Tibial artery (tissue), 4 donors: ENCODE data around the gene KIF5C.

Experiments used
- DNase-seq, 2 donors: peaks; one replicate each; pipeline ENCODE4 v3.0.0-alpha.2; 2019
- H3K27ac ChIP-seq, 2 donors: fragments of 200-600 bp; sonication (generic) in 1 of 2; 1 replicate in 1 of 2; 2 replicates in 1 of 2; pipeline ENCODE4 v1.5.1; 2018 to 2019; ENCODE audit warnings: mild to moderate bottlenecking in 1 of 2
- H3K27me3 ChIP-seq, 2 donors: fragments of 200-600 bp; sonication (generic) in 1 of 2; one replicate each; pipeline versions ENCODE4 v1.5.1 to v1.6.0; 2016 to 2019
- H3K36me3 ChIP-seq, 3 donors: fragments of 200-600 bp; sonication (generic) in 2 of 3; one replicate each; pipeline ENCODE4 v1.5.1; 2016 to 2019; ENCODE audit warnings: mild to moderate bottlenecking in 2 of 3
- H3K4me1 ChIP-seq, 4 donors: fragments of 200-600 bp; sonication (generic) in 2 of 4; 1 replicate in 3 of 4; 2 replicates in 1 of 4; pipeline ENCODE4 v1.5.1; 2016 to 2019
- H3K4me3 ChIP-seq, 2 donors: fragments of 200-600 bp; sonication (generic) in 1 of 2; 1 replicate in 1 of 2; 2 replicates in 1 of 2; pipeline ENCODE4 v1.5.1; 2018 to 2019; ENCODE audit warnings: mild to moderate bottlenecking in 2 of 2
- H3K9me3 ChIP-seq, 3 donors: fragments of 200-600 bp; sonication (generic) in 1 of 3; one replicate each; pipeline ENCODE4 v1.5.1; 2016 to 2019
- intact Hi-C: fragments of 100-400 bp; cut with DNase I; formaldehyde crosslinking; loops from one replicate; pipeline ENCODE4 v1.15.0; 2023; ENCODE audit warnings: low total_unique reads
- TF ChIP-seq, protein P1 (sequence below), 2 experiments: fragments of 200-600 bp in 1 of 2; fragments of 450-650 bp in 1 of 2; IDR thresholded peaks; one replicate each; pipeline ENCODE4 v1.5.1; 2017 to 2019; ENCODE audit warnings: antibody characterized with exemption in 2 of 2, mild to moderate bottlenecking in 1 of 2, moderate library complexity in 1 of 2

The KIF5C gene

DNA sequence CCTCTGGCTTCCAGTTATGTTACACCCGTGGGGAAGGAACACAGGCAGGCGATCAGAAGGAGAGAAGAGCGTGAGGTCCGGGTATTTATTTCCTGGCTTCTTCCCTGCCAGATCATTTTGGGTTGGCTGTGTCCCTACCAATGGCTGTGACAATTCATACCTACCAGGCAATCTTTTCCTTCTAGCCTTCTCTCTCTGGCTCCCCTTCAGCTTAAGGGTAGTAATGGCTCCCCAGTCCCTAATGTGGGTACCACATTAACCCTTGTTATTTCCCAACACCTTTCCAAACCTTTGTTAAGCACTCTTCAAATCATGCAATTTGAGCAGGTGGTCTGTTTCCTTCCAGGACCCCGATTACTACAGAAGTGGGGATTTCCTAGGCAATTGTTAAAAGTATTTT, 84.7 kb downstream of the KIF5C start:
- Histone ChIP-seq H3K36me3 (no peaks in the 10 kb centered on the region), H3K27me3 (no peaks in the 10 kb centered on the region), H3K27ac (no peak overlapping the region), H3K9me3 (no peaks in the 10 kb centered on the region), H3K4me3 (no peak overlapping the region), H3K4me1 (no peaks in the 10 kb centered on the region)
- TF ChIP-seq, protein P1, sequence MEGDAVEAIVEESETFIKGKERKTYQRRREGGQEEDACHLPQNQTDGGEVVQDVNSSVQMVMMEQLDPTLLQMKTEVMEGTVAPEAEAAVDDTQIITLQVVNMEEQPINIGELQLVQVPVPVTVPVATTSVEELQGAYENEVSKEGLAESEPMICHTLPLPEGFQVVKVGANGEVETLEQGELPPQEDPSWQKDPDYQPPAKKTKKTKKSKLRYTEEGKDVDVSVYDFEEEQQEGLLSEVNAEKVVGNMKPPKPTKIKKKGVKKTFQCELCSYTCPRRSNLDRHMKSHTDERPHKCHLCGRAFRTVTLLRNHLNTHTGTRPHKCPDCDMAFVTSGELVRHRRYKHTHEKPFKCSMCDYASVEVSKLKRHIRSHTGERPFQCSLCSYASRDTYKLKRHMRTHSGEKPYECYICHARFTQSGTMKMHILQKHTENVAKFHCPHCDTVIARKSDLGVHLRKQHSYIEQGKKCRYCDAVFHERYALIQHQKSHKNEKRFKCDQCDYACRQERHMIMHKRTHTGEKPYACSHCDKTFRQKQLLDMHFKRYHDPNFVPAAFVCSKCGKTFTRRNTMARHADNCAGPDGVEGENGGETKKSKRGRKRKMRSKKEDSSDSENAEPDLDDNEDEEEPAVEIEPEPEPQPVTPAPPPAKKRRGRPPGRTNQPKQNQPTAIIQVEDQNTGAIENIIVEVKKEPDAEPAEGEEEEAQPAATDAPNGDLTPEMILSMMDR (IDR thresholded peaks at IDR 0.05), result no peak
- no peak for DNase-seq
- intact Hi-C loops, result no loop called here

DNA sequence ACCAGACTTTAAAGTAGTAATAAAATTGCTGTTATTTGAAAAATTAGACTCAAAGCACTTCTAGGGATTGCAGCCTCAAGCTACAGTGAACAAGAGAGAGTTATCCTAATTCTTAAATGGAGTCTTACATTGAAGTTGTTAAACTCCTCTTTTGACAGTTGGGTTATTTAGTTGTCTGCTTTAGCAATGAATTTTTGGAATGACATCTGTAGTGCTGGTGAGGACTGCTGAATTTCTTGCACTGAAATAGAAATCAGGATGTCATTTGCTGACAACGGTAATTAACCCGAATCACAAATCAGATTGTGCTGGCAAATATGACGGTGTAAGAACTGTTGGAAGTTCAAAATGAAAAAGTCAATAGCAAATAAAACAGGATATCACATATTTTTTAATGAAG, 85.5 kb downstream of the KIF5C start:
- DNase-seq, result no peak
- Histone ChIP-seq H3K36me3 (no peaks in the 10 kb centered on the region), H3K4me1 (no peaks in the 10 kb centered on the region), H3K9me3 (no peaks in the 10 kb centered on the region), H3K27me3 (no peaks in the 10 kb centered on the region), H3K27ac (no peak overlapping the region), H3K4me3 (no peak overlapping the region)
- TF ChIP-seq, protein P1 (IDR thresholded peaks at IDR 0.05), result no peak
- intact Hi-C loops, result no loop called here

DNA sequence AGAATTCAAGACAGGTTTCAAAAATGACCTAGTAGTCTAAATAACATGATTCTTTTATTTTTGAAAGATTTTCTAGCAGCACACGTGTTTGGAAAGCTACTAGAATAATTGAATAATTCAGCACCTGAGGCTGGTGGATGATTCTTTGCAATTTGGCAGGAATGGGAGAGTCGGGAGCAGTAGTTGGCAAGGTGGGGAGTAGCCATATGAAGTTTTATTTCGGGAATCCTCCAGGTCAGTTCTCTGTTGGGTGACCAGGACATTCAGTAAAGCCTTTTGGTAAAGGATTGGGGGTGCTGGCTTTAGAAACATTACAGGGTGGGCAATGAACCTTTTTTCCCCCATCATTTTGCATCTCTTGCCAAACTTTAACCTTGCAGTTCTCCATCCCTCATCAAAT, 88.4 kb downstream of the KIF5C start:
- Histone ChIP-seq H3K36me3 (no peaks in the 10 kb centered on the region), H3K9me3 (no peaks in the 10 kb centered on the region), H3K27me3 (no peaks in the 10 kb centered on the region), H3K4me1 (no peaks in the 10 kb centered on the region), H3K4me3 (no peak overlapping the region), H3K27ac (no peak overlapping the region)
- intact Hi-C loops, result no loop called here
- DNase-seq, result no peak
- TF ChIP-seq, protein P1 (IDR thresholded peaks at IDR 0.05), result no peak

DNA sequence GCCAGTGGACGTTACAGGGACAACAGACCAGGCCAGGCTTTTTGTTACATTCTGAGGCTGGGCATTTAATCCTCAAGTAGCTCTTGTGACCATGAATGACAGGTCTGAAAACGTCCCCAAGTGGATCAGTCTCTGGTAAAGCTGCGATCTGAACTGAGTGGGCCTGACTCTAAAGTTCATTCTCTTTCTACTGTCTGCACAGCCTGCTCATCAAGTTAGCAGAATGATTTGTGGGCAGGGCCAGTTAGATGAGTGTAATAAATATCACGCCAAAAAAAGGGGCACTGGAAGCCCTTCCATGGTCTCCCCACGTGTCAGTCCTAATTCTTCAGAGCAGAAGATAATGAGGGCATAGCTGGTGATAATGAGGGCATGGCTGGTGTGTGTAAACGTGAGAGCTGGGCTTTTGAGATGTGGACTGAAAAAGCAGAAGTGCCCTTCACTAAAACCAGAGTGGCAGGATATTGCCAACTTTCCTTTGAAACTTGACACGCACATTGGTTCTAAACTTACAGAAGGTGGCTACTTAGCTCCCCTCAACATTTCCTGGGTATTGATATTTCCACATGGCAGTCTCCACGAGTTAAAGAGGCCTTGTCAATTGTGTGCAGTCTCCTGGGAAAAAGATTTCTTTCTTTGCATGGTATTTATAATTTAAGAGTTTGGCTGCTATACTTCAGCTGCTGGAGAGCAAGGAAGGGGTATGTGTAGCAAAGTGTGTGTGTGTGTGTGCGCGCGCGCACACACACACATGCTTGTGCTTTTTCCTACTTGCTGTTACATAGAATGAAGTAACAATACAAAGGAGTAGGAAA, 90.8 kb downstream of the KIF5C start:
- no peak for DNase-seq
- H3K36me3 ChIP-seq, result no peaks in the 10 kb centered on the region
- no peak overlapping the region for H3K27ac ChIP-seq
- intact Hi-C loops, result no loop called here
- no peaks in the 10 kb centered on the region for H3K9me3 ChIP-seq
- H3K4me1 ChIP-seq, result no peaks in the 10 kb centered on the region
- H3K4me3 ChIP-seq, result no peak overlapping the region
- TF ChIP-seq, protein P1 (IDR thresholded peaks at IDR 0.05), result no peak
- no peaks in the 10 kb centered on the region for H3K27me3 ChIP-seq

DNA sequence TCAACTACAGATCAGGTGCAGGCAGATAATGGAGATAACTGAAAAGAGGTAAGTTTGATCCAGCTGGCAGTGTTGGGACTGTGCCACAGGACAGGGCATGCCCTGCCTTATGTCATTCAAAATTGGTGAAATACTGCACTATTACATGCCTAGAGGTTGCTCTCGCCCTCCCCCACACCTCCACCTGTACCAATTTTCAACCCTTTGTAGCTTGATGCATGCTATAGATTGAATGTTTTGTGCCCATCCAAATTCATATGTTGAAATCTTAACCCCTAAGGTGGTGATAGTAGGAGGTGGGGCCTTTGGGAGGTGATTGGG, 91.4 kb downstream of the KIF5C start:
- intact Hi-C loops, result no loop called here
- Histone ChIP-seq H3K27me3 (no peaks in the 10 kb centered on the region), H3K36me3 (no peaks in the 10 kb centered on the region), H3K4me3 (no peak overlapping the region), H3K4me1 (no peaks in the 10 kb centered on the region), H3K27ac (no peak overlapping the region), H3K9me3 (no peaks in the 10 kb centered on the region)
- no peak for DNase-seq
- TF ChIP-seq, protein P1 (IDR thresholded peaks at IDR 0.05), result no peak

DNA sequence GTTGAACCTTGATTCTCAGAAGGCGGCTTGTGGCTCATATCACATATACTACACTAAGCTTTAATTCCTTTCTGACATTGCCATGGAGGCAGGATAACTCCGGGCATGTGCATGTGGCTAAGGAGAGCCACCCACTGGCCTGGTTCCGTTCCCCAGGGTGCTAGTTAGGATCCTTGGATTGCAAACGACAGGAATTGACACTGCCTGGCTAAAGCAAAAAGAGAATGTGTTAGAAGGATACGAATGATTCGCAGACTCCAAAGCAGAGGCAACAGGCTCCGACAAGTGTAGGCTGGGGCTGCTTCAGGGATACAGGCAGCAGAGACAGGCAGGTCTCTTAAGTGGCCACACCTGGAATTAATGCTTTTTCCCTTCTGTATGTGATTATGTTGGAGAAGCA, 92.0 kb downstream of the KIF5C start:
- Histone ChIP-seq H3K9me3 (no peaks in the 10 kb centered on the region), H3K36me3 (no peaks in the 10 kb centered on the region), H3K27ac (no peak overlapping the region), H3K4me3 (no peak overlapping the region), H3K27me3 (no peaks in the 10 kb centered on the region), H3K4me1 (no peaks in the 10 kb centered on the region)
- DNase-seq, result no peak
- TF ChIP-seq, protein P1 (IDR thresholded peaks at IDR 0.05), result no peak
- intact Hi-C loops, result no loop called here
